Cardiac septum (tissue), 1 donor: ENCODE measurements around the gene CLPTM1L. TPM values are rescaled to one million over a fixed set of nuclear protein-coding genes. Genes with fewer than 3 reads are reported as not detected.
"Not testable (repeated sequence)": the region's sequence is repeated elsewhere in the genome, so short reads cannot be mapped to it uniquely, and the experiment has no call there.

Source experiments
- DNase-seq: peaks from one replicate; pipeline ENCODE4 v3.0.0-alpha.2; 2020; ENCODE audit warnings: low spot score
- intact Hi-C: fragments of 100-400 bp; cut with DNase I; formaldehyde crosslinking; loops from one replicate; pipeline ENCODE4 v1.14.0; 2022
- total RNA-seq: library from RNA; stranded (reverse); fragmentation: NEBNext Ultra II Directional; extraction: Animal tissue kit (Norgen Biotek cat#: 25700); gene quantifications from one replicate; pipeline ENCODE4 v1.2.1, GENCODE V29; 2021
- donor health status: DM: no; HTN: no; CAD: no.

CLPTM1L gene
- total RNA-seq, 1 donor from 2014 or later = 42.6 TPM

DNA sequence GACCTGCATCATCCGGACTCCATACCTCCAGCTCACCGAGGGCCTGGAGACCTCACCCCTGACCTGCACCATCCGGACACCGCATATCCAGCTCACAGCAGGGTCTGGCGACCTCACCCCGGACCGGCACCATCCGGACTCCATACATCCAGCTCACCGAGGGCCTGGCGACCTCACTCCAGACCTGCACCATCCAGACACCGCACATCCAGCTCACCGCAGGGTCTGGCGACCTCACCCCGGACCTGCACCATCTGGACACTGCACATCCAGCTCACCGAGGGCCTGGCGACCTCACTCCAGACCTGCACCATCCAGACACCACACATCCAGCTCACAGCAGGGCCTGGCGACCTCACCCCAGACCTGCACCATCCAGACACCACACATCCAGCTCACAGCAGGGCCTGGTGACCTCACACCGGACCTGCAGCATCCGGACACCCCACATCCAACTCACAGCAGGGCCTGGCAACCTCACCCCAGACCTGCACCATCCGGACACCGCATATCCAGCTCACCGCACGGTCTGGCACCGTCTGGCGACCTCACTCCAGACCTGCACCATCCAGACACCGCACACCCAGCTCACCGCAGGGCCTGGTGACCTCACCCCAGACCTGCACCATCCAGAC is 60.4 kb downstream of the CLPTM1L start:
- DNase-seq, intact Hi-C loops: not testable (repeated sequence)

DNA sequence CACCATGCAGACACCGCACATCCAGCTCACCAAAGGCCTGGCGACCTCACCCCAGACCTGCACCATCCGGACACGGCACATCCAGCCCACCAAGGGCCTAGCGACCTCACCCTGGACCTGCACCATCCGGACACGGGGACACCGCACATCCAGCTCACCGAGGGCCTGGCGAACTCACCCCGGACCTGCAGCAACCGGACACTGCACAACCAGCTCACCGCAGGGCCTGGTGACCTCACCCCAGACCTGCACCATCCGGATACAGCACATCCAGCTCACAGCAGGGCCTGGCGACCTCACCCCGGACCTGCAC is 61.2 kb downstream of the CLPTM1L start:
- peak; percentile 67 for DNase-seq
- intact Hi-C loops = not testable (repeated sequence)

DNA sequence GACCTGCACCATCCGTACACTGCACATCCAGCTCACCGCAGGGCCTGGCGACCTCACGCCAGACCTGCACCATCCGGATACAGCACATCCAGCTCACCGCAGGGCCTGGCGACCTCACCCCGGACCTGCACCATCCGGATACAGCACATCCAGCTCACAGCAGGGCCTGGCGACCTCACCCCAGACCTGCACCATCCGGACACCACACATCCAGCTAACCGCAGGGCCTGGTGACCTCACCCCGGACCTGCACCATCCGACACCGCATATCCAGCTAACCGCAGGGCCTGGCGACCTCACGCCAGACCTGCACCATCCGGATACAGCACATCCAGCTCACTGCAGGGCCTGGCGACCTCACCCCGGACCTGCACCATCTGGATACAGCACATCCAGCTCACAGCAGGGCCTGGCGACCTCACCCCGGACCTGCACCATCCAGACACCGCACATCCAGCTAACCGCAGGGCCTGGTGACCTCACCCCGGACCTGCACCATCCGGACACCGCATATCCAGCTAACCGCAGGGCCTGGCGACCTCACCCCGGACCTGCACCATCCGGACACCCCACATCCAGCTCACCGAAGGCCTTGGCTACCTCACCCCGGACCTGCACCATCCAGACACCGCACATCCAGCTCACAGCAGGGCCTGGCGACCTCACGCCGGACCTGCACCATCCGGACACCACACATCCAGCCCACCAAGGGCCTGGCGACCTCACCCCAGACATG is 61.7 kb downstream of the CLPTM1L start:
- intact Hi-C loops = not testable (repeated sequence)
- DNase-seq = peak; percentile 24

DNA sequence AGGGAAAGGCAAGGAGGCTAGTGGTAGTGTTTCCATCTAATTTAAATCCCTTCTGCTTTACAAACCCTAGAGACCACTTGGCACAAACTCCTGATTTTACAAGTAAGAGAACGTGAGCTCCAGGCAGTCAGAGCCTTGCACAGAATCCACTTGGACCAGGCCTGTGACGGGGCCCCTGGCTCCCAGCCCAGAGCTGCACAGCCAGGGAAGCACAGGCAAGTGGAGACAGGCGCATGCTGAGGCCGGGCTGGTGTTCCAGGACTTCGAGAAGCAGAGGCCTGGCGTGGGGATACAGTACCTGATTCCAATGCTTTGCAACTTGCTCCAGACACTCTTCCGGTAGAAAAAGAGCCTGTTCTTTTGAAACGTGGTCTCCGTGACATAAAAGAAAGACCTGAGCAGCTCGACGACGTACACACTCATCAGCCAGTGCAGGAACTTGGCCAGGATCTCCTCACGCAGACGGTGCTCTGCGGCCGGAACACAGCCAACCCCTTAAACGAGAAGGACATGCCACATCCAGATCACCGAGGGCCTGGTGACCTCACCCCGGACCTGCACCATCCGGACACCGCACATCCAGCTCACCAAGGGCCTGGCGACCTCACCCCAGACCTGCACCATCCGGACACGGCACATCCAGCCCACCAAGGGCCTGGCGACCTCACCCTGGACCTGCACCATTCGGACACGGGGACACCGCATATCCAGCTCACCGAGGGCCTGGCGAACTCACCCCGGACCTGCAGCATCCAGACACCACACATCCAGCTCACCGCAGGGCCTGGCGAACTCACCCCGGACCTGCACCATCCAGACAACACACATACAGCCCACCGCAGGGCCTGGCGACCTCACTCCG is 62.5 kb downstream of the CLPTM1L start:
- peak; percentile 75 for DNase-seq
- intact Hi-C loops = no loop called here

DNA sequence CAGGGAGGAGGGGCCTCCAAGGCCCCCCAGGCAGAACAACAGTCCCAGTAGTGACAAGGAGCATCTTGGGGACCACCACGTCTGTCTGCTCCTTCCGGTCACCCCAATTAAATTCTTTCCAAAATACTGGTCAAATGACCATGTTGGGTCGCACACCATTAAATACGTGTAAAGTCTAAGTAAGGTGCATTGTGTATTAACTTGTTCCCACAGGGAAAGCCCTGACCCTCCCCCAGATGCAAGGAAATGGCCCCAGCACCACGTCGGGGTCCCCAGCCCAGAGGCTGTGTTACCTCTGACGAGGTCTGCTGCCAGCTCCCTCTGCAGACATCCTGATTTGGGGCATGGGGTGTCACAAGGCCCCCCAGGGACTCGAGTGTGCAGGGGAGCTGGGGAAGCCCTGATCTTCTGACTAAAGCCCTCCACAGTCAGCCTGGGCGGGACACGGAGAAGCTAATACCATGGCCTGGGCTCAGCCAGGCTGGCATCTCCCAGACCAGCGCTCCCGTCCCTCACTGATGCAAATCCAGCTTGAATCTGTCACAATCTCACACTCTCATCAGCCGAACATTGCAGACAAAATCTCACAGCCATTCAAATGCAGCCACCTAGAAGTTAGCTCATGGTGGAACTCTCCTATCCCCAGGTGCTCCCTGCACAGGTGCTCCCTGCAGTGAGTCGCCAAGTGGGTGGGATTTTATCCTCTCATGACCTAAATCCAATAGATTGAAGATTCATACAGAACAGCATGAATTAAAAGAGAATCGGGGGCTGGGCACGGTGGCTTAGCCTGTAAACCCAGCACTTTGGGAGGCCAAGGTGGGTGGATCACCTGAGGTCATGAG is 63.6 kb downstream of the CLPTM1L start:
- intact Hi-C loops = no loop called here
- peak; percentile 64 for DNase-seq

DNA sequence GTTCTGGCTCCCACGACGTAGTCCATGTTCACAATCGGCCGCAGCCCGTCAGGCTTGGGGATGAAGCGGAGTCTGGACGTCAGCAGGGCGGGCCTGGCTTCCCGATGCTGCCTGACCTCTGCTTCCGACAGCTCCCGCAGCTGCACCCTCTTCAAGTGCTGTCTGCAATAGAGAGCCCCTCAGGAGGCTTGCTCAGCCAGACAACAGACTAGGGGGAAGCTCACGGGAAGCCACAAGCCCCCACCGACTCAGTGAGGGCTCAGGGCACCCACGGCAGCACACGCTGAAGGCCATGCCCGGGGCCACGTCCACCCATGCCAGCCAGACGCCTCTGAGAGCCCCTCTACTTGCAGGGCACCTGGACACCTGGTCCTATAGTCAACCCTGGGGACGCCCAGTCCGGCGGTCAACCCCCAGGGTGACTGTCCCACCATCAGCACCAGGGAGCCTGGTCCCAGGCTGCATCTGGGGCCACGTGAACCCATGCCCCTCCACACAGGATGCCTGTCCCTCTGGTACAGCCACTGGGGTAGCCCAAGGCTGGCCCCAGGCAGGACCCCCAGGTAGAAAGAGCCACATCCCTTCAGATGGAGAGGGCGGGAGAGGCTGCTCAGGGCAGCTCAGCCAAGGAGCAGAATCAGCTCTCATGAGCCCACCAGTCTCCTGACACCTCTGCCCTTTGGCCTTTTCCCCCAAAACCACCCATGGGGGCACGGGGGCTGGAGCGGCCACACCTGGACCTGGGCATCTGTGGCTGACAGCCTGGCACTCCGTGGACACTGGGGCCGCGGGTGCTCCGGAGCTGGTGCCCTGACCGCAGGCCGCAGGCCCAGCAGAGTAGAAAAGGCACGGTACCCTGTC is 64.5 kb downstream of the CLPTM1L start:
- peak; percentile 36 for DNase-seq
- intact Hi-C loops = no loop called here

DNA sequence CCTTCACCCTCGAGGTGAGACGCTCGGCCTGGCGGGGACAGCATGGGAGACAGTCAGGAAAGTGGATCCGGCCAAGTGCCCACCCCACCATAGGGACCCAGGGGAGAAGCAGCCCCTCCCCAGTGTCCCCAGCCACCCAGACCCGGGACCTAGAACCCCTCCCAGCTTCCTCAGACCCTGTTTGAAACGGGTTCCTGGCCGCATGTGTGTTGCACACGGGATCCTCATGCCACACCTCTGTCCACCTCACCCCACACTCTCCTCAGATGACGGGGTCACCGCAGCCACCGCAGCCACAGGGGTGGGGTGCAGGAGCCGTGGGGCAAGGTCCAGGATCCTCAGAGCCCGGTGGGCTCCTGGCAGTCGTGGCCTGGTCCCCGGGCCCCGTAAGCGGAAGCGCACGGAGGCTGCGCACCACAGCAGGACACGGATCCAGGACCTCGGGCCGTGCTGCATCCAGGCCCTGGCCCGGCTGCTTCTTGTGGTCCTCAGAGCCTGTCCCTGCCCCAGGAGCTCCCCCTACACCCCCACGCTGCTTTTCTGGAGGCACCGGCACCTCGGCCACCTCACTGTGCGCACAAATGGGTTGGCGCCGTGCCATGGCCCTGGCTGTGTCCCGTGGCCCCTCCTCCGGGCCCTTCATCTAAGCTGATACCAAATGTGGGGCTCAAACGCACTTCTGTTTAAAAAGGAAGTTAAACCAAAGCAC is 65.3 kb downstream of the CLPTM1L start:
- intact Hi-C loops = no loop called here
- no peak for DNase-seq

DNA sequence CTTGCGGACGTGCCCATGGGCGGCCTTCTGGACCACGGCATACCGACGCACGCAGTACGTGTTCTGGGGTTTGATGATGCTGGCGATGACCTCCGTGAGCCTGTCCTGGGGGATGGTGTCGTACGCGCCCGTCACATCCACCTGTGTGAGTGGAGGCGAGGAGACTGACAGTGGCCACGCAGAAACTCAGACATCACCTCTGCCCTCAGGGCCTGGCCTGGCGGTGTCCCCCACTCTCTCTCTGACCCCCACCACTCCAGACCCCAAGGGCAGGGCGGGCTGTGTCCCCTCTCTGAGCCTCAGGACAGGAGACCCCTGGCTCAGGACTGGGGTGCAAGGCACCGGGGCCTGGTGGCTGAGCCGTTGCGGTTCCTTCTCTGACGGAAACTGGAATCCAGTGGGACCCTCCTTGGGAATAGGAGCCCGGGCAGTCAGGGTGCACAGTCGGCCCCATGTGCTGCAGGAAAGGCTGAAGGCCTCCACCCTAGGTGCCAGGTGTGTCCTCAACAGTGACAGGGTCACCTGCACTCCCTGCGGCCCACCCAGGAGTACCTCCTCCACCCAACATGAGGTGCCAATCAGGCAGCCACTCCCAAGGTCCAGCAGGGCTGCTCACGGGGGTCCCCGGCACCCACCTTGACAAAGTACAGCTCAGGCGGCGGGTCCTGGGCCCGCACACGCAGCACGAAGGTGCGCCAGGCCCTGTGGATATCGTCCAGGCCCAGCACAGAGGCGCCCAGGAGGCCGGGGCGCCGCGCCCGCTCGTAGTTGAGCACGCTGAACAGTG is 66.0 kb downstream of the CLPTM1L start:
- DNase-seq = no peak
- intact Hi-C loops = no loop called here

DNA sequence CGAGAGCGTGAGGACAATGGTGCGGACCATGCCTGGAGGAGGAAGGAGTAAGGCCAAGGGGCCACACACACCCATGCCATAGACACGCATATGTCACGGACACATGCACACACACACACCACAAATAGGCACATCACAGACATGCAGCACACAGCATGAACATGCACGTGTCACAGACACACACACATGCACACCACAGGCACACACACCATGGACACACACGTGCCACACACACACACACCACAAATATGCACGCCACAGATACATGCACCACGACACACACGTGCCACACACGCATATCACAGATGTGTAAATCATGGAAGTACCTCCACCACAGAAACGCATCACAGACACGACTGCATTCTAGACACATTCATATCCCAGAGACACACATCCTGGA is 66.7 kb downstream of the CLPTM1L start:
- intact Hi-C loops = no loop called here
- DNase-seq = no peak

DNA sequence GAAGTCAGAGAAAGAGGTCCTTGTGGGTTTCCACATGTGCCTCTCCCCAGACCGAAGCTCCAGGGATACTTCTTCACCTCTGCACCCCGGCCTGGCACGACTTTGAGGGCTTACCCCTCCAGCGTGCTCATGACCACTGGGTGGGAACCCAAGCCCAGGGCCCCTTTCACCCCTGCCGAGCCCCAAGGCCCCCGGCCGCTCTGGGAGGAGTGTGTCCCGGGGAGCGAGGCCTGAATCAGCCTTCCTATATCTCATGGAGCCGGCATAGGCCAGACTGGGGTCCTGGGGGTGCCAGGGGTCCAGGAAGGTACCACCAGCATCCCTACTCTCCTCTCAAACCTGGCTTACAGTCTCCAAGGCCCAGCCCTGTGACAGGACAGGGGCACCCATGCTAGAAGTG is 67.1 kb downstream of the CLPTM1L start:
- no peak for DNase-seq
- intact Hi-C loops = no loop called here

DNA sequence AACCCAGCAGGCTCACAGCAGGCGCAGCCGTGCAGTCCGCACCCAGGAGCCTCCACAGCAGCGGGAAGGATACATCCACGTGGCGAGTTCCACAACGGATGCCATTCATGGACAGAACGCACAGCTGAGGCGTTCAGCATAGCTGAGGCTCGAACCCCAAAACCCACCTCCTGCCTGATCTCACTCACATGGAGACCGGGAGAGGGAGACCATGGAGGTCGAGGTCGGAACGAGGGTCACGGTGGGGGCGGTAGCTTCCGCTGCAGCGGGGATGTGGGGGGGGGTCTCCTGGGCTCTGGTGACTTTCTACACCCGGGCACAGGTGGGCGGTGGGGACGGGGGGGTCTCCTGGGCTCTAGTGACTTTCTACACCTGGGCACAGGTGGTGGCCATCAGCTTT is 67.6 kb downstream of the CLPTM1L start:
- no peak for DNase-seq
- intact Hi-C loops = no loop called here

DNA sequence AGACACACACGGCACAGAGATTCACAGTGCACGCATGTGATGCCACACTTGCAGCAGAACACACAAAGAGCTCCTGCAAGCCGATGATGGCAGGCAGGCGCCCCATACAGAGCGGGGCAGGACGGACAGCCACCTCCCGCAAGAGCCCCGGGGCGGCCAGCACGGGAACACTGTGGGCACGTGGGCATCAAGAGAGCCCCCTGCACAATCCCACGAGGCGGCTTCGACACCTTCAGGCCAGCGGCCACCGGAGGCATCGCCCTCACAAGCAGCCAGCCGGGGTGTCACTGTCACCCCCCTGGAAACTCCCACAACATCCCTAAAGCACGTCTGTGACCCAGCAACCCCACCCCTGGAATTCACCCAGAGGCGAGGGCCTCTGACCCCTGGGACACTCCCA is 68.0 kb downstream of the CLPTM1L start:
- intact Hi-C loops = no loop called here
- no peak for DNase-seq

DNA sequence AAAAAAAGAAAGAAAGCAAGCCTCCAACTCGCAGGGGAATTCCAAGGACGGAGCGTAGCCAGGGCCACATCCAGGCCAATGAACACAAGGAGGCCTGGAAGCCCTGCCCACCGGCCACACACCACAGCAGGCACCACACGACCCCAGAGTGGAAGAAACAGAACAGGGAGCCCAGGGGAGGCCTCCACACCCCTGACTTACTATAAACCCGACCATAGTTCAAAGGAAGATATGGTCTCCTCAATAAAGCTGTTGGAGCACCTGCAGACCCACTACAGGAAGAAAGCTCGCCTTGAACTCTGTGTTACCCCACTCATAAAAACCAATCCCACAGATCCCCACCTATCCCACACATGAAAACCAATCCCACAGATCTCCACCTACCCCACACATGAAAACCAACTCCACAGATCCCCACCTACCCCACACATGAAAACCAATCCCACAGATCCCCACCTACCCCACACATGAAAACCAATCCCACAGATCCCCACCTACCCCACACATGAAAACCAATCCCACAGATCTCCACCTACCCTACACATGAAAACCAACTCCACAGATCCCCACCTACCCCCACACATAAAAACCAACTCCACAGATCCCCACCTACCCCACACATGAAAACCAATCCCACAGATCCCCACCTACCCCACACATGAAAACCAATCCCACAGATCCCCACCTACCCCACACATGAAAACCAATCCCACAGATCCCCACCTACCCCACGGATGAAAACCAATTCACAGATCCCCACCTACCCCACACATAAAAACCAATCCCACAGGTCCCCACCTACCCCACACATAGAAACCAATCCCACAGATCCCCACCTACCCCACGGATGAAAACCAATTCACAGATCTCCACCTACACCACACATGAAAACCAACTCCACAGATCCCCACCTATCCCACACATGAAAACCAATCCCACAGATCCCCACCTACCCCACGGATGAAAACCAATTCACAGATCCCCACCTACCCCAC is 69.2 kb downstream of the CLPTM1L start:
- DNase-seq, intact Hi-C loops: not testable (repeated sequence)

DNA sequence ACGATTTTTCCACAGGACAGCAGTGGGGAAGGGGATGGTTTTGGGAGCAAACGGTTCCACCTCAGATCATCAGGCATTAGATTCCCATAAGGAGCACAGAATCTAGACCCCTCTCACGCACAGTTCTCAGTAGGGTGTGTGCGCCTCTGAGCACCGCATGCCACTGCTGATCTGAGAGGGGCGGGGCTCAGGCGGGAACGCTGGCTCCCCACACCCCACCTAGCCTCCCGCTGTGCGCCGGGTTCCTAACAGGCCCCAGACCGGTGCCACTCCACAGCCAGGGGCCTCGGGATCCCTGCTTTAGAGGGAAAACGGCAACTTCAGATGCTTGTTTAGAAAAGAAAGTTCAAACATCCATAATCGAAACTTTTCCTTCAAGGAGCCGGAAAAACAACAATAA is 70.4 kb downstream of the CLPTM1L start:
- no peak for DNase-seq
- intact Hi-C loops = no loop called here

DNA sequence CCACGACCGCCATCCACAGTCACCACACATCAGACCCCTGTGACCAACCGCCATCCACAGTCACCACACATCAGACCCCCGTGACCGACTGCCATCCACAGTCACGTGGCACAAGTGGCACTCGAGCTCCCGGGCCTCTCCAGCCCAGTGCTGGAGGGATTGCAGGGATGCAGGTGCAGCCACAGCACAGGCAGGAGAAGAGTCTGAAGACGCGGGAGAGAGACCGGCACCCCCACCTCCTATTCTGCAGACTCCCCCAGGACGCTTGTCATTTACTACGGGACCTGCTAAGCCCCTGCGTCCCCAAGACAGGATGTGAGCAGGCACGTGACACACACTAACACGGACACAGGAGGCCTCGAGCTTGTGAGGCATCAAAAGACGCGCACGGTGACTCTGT is 71.2 kb downstream of the CLPTM1L start:
- intact Hi-C loops = no loop called here
- DNase-seq = no peak

DNA sequence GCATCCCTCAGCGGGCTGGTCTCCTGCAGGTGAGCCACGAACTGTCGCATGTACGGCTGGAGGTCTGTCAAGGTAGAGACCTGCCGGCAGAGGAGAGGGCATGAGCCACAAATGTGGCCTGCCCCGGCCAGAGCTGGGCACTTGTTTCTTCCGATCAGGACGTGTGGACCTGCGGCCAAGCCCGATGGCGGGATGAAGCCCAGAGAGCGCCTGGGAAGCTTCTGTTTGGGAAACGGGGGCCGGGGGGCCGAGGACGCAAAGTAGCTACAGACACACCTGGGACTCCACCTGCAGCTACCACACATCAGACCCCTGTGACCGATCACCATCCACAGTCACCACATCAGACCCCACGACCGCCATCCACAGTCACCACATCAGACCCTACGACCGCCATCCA is 72.7 kb downstream of the CLPTM1L start:
- no peak for DNase-seq
- intact Hi-C loops = no loop called here
